Measurements from ENCODE around the gene PLGRKT.

GRCh38 chr9:5355817-5356216 is 81.9 kb downstream of the PLGRKT start:
- TF ChIP-seq POLR2A (IDR thresholded peaks at IDR 0.05; ENCODE audit: low read depth, low read length) (no peak), POLR2AphosphoS5 (IDR thresholded peaks at IDR 0.05; ENCODE audit: low read depth, low read length) (no peak), TAF1 (IDR thresholded peaks at IDR 0.05; ENCODE audit: borderline replicate concordance, low read depth, low read length) (no peak)

Measured in GM12892 (cell line).